ENCODE measurements around the gene PTPRE. TPM values are rescaled to one million over a fixed set of nuclear protein-coding genes. Genes with fewer than 3 reads are reported as not detected.

Gene PTPRE
- polyA plus RNA-seq, 12 donors: 3.9 to 17.8 (median 7.2) TPM; not detected in 1

DNA sequence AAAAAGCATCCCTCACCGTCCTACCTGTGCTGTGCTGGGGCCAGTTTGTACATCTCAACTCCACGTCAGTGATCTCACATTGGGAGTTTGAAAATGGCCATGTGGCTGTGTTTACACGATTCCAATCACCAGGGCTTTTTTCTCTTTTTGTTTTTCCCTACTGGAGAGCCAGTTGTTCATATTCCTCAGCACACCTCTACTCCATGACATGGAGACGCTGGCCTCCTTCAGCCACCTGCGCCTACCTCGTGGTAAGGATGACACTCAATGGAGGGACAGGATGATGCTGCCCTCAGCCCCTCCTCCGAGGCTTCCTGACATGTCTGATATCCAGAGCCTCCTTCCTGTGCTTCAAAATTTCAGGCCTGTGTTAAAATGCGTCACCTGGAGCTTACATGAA, 24.5 kb upstream of the PTPRE start:
- DNase-seq: no peak

DNA sequence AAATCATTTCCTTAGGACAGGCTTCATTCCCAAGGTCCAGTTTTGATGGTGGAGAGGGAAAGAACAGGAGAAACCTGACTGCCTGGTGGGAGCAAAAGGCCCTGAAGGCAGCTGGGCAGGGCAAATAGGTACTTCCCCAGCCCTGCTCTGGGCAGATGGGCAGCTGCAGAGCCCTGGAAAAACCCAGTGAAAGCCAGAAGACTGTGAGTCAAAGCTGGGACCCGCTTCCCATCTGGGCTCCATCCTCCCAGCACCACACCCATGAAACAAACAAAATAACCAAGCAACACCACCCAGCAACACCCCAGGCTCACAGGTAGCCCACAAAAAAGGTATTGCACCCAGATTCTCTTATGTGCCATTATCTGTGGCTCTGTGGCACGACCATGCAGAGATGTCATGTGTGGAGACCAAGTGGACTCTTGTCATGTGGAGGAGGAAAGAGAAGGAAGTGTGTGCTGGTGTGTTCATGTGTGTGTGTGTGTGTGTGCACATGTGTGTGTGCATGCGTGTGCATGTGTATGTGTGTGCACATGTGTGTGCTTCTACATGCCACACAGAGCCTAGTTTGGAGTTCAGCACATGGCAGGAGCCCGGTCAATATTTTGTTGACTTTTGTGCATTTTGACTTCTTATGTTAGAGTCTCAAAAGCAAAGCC, 24.0 kb upstream of the PTPRE start:
- no peak for DNase-seq

GRCh38 chr10:127883516-127883915, 23.4 kb upstream of the PTPRE start:
- no peak for DNase-seq

DNA sequence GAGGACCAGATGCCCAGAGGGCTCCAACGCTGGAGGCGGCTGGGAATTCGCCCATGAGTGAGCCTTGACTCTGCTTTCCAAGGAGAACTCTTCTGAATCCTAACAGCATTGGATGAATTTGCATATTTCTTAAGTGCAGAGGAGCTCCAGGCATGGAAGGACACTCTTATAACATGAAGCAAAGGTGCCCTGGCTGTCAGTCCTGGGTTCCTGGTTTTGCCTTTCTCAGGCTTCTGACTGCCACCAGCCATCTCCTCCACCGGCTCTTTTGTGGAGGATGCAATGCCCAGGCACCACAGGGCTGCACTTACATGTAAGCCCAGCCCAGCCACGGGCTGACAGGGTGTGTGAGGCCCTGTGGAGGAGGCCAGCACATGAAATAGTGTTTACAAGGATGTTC, 22.4 kb upstream of the PTPRE start:
- no peak for DNase-seq

- no peak for DNase-seq
Measured at GRCh38 chr10:127886371-127887051, 20.4 kb upstream of the PTPRE start.

- no peak for DNase-seq
Measured at GRCh38 chr10:127887541-127888415, 19.1 kb upstream of the PTPRE start.

- DNase-seq: no peak
Measured at GRCh38 chr10:127888521-127889312, 18.2 kb upstream of the PTPRE start.

DNA sequence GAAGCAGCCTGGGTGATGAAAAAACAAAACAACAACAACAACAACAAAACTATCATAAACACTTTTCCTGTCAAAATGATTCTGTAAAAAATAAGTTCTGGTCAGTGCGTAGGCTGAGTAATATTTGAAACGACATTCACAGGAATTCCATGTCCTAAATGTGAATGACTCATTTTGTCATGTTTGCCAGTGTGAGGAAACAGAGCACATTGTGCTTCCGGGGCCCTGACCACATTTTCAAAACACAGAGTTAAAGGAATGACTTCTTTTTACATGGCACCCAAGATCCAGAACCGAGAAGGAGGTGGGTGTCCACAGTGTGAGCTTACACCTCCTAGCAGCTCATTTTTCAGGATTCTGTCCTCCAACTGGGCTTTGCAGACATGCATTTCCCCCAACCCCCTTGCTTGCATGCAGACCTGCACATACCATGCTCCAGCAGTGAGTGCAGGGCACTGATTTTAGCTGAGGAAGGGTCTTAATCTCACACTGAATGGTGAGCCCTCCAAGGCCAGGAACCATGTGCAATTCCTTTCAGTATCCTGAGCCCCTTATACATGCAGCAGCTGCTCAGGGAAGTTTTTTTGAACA, 17.2 kb upstream of the PTPRE start:
- DNase-seq: no peak

- DNase-seq: no peak
Measured at GRCh38 chr10:127890216-127890615, 16.7 kb upstream of the PTPRE start.

DNA sequence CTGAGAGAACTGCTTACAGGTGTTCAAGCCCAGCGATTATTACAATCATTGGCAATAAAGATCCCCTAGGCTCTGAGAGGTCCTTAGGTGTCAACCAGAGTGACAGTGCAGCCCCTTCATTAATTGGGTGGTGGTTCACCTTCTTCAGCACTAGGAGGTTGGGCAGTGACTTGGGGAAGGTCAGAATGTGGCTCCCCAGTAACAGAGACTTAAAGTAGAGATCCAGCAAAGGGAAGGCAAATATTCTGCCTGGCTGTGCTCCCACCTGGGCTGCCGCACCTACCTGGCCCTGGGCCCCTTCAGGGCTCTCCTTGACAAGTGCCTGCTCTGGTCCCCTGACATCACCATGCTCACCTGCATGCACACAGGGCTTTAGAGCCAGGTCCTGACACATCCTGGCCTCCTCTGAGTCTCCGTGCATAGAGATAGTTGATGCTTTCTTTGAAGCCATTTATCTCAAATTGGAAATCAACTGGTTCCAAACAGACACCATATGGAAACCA, 16.0 kb upstream of the PTPRE start:
- no peak for DNase-seq

GRCh38 chr10:127892743-127893142, 14.2 kb upstream of the PTPRE start, which contains the start of gene CLRN3:
Gene CLRN3, minus strand, starts transcription at chr10:127892941. Its CDS starts 157 bp downstream, at chr10:127892784.
- DNase-seq: no peak

GRCh38 chr10:127894146-127894545, 12.8 kb upstream of the PTPRE start:
- DNase-seq: no peak

- no peak for DNase-seq
Measured at GRCh38 chr10:127896590-127896989, 10.3 kb upstream of the PTPRE start.

- no peak for DNase-seq
Measured at GRCh38 chr10:127897177-127897576, 9.7 kb upstream of the PTPRE start.

- no peak for DNase-seq
Measured at GRCh38 chr10:127899766-127900387, 7.0 kb upstream of the PTPRE start.

GRCh38 chr10:127903789-127904188, 3.1 kb upstream of the PTPRE start:
- no peak for DNase-seq

DNA sequence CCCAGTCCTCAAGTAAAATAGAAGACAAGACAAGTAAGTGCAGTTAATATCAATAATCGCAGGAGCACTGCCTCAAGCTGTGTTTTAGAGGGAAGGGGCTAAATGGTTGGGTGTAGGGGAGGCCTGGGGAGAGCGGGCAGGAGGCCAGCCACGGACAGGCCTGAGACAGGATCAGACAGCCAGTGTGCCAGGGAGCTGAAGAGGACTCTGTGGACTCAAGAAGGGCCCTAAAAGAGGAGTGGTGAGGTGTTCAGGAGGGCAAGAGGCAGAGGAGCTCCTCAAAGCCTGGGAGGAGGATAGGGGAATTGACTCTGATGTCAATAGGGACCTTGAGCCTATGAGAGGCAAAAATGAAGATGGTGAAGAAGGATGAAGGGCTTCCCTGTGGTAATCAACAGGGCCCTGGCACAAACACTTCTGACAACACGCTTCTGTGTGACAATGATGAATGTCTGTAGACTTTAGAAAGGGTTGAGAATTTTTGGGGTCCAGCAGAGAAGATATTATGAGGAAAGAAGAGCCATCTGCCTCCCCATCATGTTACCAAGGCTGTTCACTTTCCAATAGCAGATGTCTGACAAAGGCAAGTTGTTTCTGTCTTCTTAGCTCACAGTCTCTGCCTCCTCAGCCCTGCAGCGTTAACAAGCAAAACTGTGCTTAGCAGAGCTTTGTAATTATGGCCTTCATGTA, 2.4 kb upstream of the PTPRE start:
- DNase-seq: no peak

DNA sequence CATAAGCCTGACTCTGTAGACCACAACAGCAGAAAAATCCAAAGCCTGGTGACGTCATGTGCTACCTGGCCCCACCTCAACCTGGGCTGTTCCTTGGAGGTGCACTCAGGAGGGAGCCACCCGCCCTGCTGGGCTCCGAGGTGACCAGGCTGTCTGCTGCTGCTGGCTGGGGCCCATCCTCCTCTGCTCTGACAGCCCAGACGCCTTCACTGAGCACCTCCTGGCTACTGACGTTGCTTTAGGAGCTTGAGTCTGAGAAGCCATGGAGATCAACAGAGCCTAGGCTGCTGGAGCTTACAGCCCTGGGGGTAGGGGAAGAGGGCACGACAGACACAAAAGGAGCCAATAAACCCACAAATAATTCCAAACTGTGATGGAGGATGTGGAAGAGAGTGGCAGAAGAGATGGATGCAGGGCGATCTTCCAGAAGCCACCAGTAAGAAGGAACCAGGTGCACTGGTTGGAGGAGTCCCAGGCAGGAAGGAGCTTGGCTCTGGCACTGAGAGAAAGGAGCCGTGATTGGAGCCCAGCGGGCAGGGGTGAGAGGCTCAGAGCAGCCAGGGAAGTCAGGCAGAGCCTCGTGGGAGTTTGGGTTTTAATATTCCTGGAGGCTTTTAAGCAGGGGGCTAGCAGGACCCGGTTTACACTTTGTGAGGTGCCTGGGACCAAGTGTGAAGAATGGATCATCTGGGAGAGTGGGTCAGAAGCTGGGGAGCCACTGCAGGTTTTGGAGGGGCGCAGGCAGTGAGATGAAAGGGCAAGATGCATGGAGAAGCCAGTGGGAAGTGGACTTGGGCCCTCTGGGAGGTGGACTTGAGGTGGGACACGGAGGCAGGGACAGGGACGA, 1.7 kb upstream of the PTPRE start:
- DNase-seq: no peak

DNA sequence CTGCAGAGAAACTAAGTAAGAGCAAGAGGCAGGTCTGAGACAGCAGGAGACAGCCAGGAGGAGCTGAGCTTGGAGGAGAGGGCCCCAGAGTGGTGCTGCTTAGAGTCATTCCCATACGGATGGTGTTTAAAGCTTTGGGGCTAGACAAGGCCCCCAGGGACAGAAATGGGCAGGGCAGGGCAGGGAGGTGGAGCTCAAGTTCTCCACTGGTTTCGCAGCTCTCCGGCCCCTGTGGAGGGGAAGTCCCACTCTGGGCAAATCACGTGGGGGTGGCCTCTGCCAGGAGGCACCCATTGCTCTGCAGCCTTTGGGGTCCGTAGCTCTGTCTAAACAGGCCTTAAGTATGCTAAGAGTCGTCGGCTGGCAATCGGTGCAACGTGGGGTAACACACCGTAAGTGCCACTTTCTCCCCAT, 1.0 kb upstream of the PTPRE start:
- DNase-seq: no peak

Measured in muscle of arm (tissue), 12 donors.